K562 (cell line): ENCODE measurements around the gene SMIM22. TPM values are rescaled to one million over a fixed set of nuclear protein-coding genes. Genes with fewer than 3 reads are reported as not detected.

Experiments
- ATAC-seq: fragments of 200-7000 bp; cut with Tn5 transposase; 3 replicates; pipeline ENCODE4 v1.9.1; 2020; ENCODE audit warnings: moderate library complexity
- BruUV-seq: library from RNA; stranded (reverse); fragments of 400-500 nt; replicated peaks from 2 replicates; lab custom pipeline; 2021; lab: Mats Ljungman, UMichigan
- CTCF ChIA-PET: fragments of 300-600 bp; formaldehyde crosslinking; extraction: SDS; loops from one replicate; lab custom pipeline; 2021; ENCODE audit warnings: low intra/inter-chr PET ratio; lab: Yijun Ruan, JAX
- POLR2A ChIA-PET: fragments of 300-600, 350-650 bp; sonication (Branson Sonifier 250); formaldehyde crosslinking; extraction: SDS; loops from one replicate; lab custom pipeline; 2021; ENCODE audit warnings: antibody characterized with exemption, inconsistent platforms; lab: Yijun Ruan, JAX
- DNase-seq, 4 experiments: peaks; one replicate each; pipeline versions ENCODE4 v3.0.0 to v3.0.0-alpha.2; 2011 to 2018; ENCODE audit warnings: low spot score in 3 of 4, mixed read lengths in 3 of 4; ENCODE audit errors: extremely low read depth in 1 of 4
- FAIRE-seq: peaks from 2 replicates; lab custom pipeline; 2011; peaks lifted over from hg19 to GRCh38; lab: Jason Lieb, UNC
- H2AFZ ChIP-seq: 2 replicates; pipeline ENCODE4 v1.6.0; 2011; ENCODE audit warnings: low read depth, low read length, control low read depth, inconsistent platforms
- H3K27ac ChIP-seq: fragments of 200-600 bp; 3 replicates; pipeline ENCODE4 v1.8.0; 2011; ENCODE audit warnings: low read depth, mild to moderate bottlenecking, control low read depth, inconsistent platforms, low read length, moderate library complexity, mixed read lengths; ENCODE audit errors: extremely low read depth
- H3K27me3 ChIP-seq, 2 experiments: fragments of 300-600 bp in 1 of 2; 2 replicates in 1 of 2; 3 replicates in 1 of 2; pipeline versions ENCODE4 v1.6.0 to v1.8.0; 2011; ENCODE audit warnings: inconsistent platforms in 2 of 2, low read length in 2 of 2, mild to moderate bottlenecking in 1 of 2, mixed read lengths in 1 of 2, moderate library complexity in 1 of 2; ENCODE audit not compliant: control insufficient read depth in 2 of 2, insufficient read depth in 2 of 2
- H3K36me3 ChIP-seq: fragments of 300-600 bp; 3 replicates; pipeline ENCODE4 v1.8.0; 2011; ENCODE audit warnings: mild to moderate bottlenecking, low read length, inconsistent platforms; ENCODE audit not compliant: control insufficient read depth, insufficient read depth
- H3K4me1 ChIP-seq, 2 experiments: fragments of 200-600 bp in 1 of 2; replicated peaks in 1 of 2; 2 replicates in 1 of 2; 3 replicates in 1 of 2; pipeline versions ENCODE4 v1.5.1 to v1.8.0; 2011; ENCODE audit warnings: inconsistent platforms in 2 of 2, low read length in 2 of 2, mild to moderate bottlenecking in 1 of 2, mixed read lengths in 1 of 2, moderate library complexity in 1 of 2; ENCODE audit not compliant: control insufficient read depth in 2 of 2, insufficient read depth in 2 of 2
- H3K4me2 ChIP-seq: 2 replicates; pipeline ENCODE4 v1.6.1; 2011; ENCODE audit warnings: low read length, control low read depth, inconsistent platforms, mixed read lengths; ENCODE audit not compliant: insufficient read depth
- H3K4me3 ChIP-seq: fragments of 200-600 bp; sonication (generic), shearing (Covaris generic); 2 replicates; pipeline ENCODE4 v1.5.1; 2016; ENCODE audit warnings: control low read depth, inconsistent platforms
- H3K79me2 ChIP-seq: fragments of 200-600 bp; 3 replicates; pipeline ENCODE4 v1.8.0; 2011; ENCODE audit warnings: low read length, inconsistent platforms; ENCODE audit not compliant: control insufficient read depth, insufficient read depth
- H3K9ac ChIP-seq, 2 experiments: 2 replicates each; pipeline versions ENCODE4 v1.6.0 to v1.6.1; 2011; ENCODE audit warnings: low read depth in 2 of 2, low read length in 2 of 2, control low read depth in 1 of 2, inconsistent platforms in 1 of 2, mild to moderate bottlenecking in 1 of 2, mixed read lengths in 1 of 2; ENCODE audit not compliant: insufficient read depth in 1 of 2
- H3K9me1 ChIP-seq: one replicate; pipeline ENCODE4 v1.6.0; 2011; ENCODE audit warnings: inconsistent platforms, mild to moderate bottlenecking, low read length, moderate library complexity; ENCODE audit not compliant: control insufficient read depth, insufficient read depth
- H3K9me3 ChIP-seq: replicated peaks from 2 replicates; pipeline ENCODE4 v1.5.1; 2011; ENCODE audit warnings: low read depth, low read length, inconsistent platforms; ENCODE audit not compliant: control insufficient read depth, insufficient read depth
- H4K20me1 ChIP-seq: replicated peaks from 2 replicates; pipeline ENCODE4 v1.6.1; 2011; ENCODE audit warnings: low read length, inconsistent platforms, mixed read lengths; ENCODE audit not compliant: control insufficient read depth, insufficient read depth
- BDP1 ChIP-seq: IDR thresholded peaks from 3 replicates; pipeline ENCODE4 v1.6.1; 2011; ENCODE audit not compliant: insufficient read length, insufficient read depth
- BMI1 ChIP-seq: fragments of 150-350 bp; IDR thresholded peaks from 2 replicates; pipeline ENCODE4 v1.6.1; 2014; ENCODE audit warnings: low read length
- CBX8 ChIP-seq: fragments of 200-600 bp; sonication (generic); IDR thresholded peaks from 2 replicates; pipeline ENCODE4 v1.6.1; 2012; ENCODE audit warnings: borderline replicate concordance, mixed run types, low read depth, mild to moderate bottlenecking, moderate library complexity, mixed read lengths, low read length, control low read depth, inconsistent platforms; ENCODE audit not compliant: poor library complexity, severe bottlenecking; ENCODE audit errors: extremely low read depth
- ELF2 ChIP-seq: fragments of 250-450 bp; sonication (Bioruptor Pico); IDR thresholded peaks from 2 replicates; pipeline ENCODE4 v1.5.0; 2021; ENCODE audit warnings: mild to moderate bottlenecking
- IRF9 ChIP-seq: fragments of 450-650 bp; IDR thresholded peaks from 2 replicates; pipeline ENCODE4 v1.6.1; 2016; ENCODE audit warnings: missing biosample characterization, missing genetic modification characterization
- NCOR1 ChIP-seq: fragments of 450-650 bp; IDR thresholded peaks from 2 replicates; pipeline ENCODE4 v1.6.1; 2016; ENCODE audit warnings: mild to moderate bottlenecking, moderate library complexity
- NFYB ChIP-seq: IDR thresholded peaks from 2 replicates; pipeline ENCODE4 v1.6.1; 2011; ENCODE audit warnings: mild to moderate bottlenecking, moderate library complexity; ENCODE audit not compliant: insufficient read length; ENCODE audit errors: extremely low read depth
- PRMT5 ChIP-seq: sonication (generic); formaldehyde crosslinking; IDR thresholded peaks from 2 replicates; pipeline ENCODE4 v1.5.0; 2020; ENCODE audit warnings: missing genetic modification reagents
- SETDB1 ChIP-seq: IDR thresholded peaks from one replicate; pipeline ENCODE4 v1.6.1; 2012; ENCODE audit warnings: low read length, control low read depth, inconsistent platforms
- SMARCB1 ChIP-seq: IDR thresholded peaks from 2 replicates; pipeline ENCODE4 v1.6.1; 2011; ENCODE audit warnings: improper control_type of control experiment, low read depth; ENCODE audit not compliant: insufficient read length
- YY1 ChIP-seq, 3 experiments: IDR thresholded peaks; 2 replicates each; pipeline ENCODE4 v1.6.1; 2011; ENCODE audit warnings: low read length in 2 of 3, mild to moderate bottlenecking in 2 of 3, moderate library complexity in 2 of 3, borderline replicate concordance in 1 of 3, control low read depth in 1 of 3, low read depth in 1 of 3; ENCODE audit not compliant: insufficient read depth in 3 of 3, insufficient replicate concordance in 2 of 3, control insufficient read depth in 1 of 3, insufficient read length in 1 of 3; ENCODE audit errors: extremely low read depth in 1 of 3
- ZNF696 ChIP-seq: fragments of 250-450 bp; sonication (Bioruptor Pico); conservative IDR thresholded peaks from 2 replicates; pipeline ENCODE4 v1.4.0; 2020; ENCODE audit warnings: mild to moderate bottlenecking, moderate library complexity
- ZSCAN29 ChIP-seq: fragments of 450-650 bp; IDR thresholded peaks from 2 replicates; pipeline ENCODE4 v1.6.1; 2017
- WGBS: fragments of 100-300 bp; shearing (Covaris generic); methylation state at CpG from one replicate; pipeline ENCODE4 v1.1.6; 2016; ENCODE audit warnings: low coverage, mixed read lengths; ENCODE audit not compliant: insufficient coverage; ENCODE audit errors: missing lambda C conversion rate; 5-methylcytosine and 5-hydroxymethylcytosine counted together
- in situ Hi-C: fragments of 300-500 bp; cut with MboI; formaldehyde crosslinking; loops from 4 replicates; pipeline ENCODE4 v1.15.0; 2018; ENCODE audit warnings: inconsistent platforms, mixed read lengths
- intact Hi-C: fragments of 100-400 bp; cut with micrococcal nuclease; formaldehyde crosslinking; loops from 2 replicates; pipeline ENCODE4 v1.14.2; 2022
- polyA plus RNA-seq, 8 experiments: library from polyadenylated mRNA; depleted of rRNA in 4 of 8; stranded (reverse) in 5 of 8; unstranded in 3 of 8; fragments of >200 nt; fragmentation: Nextera tagmentation in 2 of 8; fragmentation: Illumina TruSeq in 1 of 8; extraction: Ambion mirVana in 2 of 8; extraction: Trizol in 1 of 8; gene quantifications; 2 replicates each; pipeline versions ENCODE4 v1.2.1 to v1.2.3, GENCODE V29; 2011 to 2014; ENCODE audit warnings: inconsistent platforms in 1 of 8, missing spikeins in 1 of 8
- total RNA-seq, 7 experiments: library from RNA; depleted of rRNA in 6 of 7; stranded (reverse); fragments of >200 nt in 6 of 7; fragmentation: Illumina TruSeq in 2 of 7; extraction: Trizol in 2 of 7; gene quantifications; 2 replicates each; pipeline versions ENCODE4 v1.2.1 to v1.2.3, GENCODE V29; 2011 to 2021; ENCODE audit warnings: low replicate concordance in 1 of 7

The SMIM22 gene
- total and polyA plus RNA-seq, 9 of the 15 experiments (the other 6 are each of a cell fraction or from before 2014, with no cell fraction given): not detected

GRCh38 chr16:4798456-4798855, 3.3 kb downstream of the SMIM22 start:
- Histone ChIP-seq H3K79me2 (peaks cover 6% of the 10 kb centered on the region; the same call in 2 of the 3 replicates), H3K9ac (no peak overlapping the region)
- TF ChIP-seq CBX8: no peak
- TF ChIP-seq ZNF696 (CRISPR knock-in tag): no peak
- TF ChIP-seq ELF2 (CRISPR knock-in tag): no peak
- TF ChIP-seq PRMT5: no peak
- no peak for TF ChIP-seq SETDB1
- TF ChIP-seq YY1 (IDR thresholded peaks at IDR 0.05; ENCODE audit: borderline replicate concordance in 1 of 3, control insufficient read depth in 1 of 3, extremely low read depth in 1 of 3, insufficient read depth in 3 of 3, insufficient read length in 1 of 3, insufficient replicate concordance in 2 of 3, low read depth in 1 of 3, low read length in 2 of 3): no peak
- no peak for TF ChIP-seq NFYB
- no peak for TF ChIP-seq BDP1
- no peak for TF ChIP-seq ZSCAN29
- TF ChIP-seq IRF9 (tag): no peak
- no peak for TF ChIP-seq SMARCB1
- TF ChIP-seq BMI1: no peak
- no peak for TF ChIP-seq NCOR1
- TF ChIP-seq, all 486 proteins: peak for 0
- Histone ChIP-seq H3K4me1 (peaks cover 15 to 59% of the 10 kb centered on the region in 2 experiments), H3K36me3 (peaks cover 13% of the 10 kb centered on the region; the same call in 1 of the 3 replicates), H3K4me2 (no peak overlapping the region), H3K9me3 (no peaks in the 10 kb centered on the region), H3K27ac (no peak overlapping the region), H3K27me3 (no peaks in the 10 kb centered on the region), H3K4me3 (no peak overlapping the region), H2AFZ (no peak overlapping the region), H3K9me1 (no peaks in the 10 kb centered on the region), H4K20me1 (no peaks in the 10 kb centered on the region)
- DNase-seq (no peak), ATAC-seq (no peak), FAIRE-seq (no peak)
- in situ Hi-C loops (no loop called here), intact Hi-C loops (no loop called here)
- POLR2A ChIA-PET: interaction anchor here (0.8 kb wide), 1 partner anchor 30 kb away, joined by 3 read pairs; no protein-coding TSS in a partner anchor
- CTCF ChIA-PET: no interaction called here
- BruUV-seq: no TSS peak
- 77% methylated on average over 12 of the region's 16 CpGs for WGBS
